GM19328 (cell line): ENCODE results near the gene PTPRN2.

Experiments
- ATAC-seq: cut with Tn5 transposase; IDR thresholded peaks from one replicate; pipeline ENCODE4 v1.9.1; 2021; ENCODE audit warnings: mild to moderate bottlenecking, moderate library complexity; ENCODE audit not compliant: unreplicated experiment

The PTPRN2 gene

DNA sequence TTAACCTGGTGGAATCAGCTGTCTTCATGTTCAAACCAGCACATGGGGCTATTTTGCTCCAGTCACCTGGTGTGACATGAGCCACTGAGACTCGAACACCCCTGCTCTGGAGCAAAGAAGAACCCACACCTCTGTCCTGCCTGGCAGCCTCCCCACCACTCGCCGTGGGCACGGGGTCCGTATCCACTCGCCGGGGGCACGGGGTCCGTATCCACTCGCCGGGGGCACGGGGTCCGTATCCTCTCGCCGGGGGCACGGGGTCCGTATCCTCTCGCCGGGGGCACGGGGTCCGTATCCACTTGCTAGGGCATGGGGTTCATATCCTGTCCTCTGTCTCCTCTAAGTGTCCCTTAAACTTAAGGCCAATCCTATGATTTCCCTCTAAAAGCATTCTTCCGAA, 558.7 kb downstream of the PTPRN2 start:
- no peak for ATAC-seq

DNA sequence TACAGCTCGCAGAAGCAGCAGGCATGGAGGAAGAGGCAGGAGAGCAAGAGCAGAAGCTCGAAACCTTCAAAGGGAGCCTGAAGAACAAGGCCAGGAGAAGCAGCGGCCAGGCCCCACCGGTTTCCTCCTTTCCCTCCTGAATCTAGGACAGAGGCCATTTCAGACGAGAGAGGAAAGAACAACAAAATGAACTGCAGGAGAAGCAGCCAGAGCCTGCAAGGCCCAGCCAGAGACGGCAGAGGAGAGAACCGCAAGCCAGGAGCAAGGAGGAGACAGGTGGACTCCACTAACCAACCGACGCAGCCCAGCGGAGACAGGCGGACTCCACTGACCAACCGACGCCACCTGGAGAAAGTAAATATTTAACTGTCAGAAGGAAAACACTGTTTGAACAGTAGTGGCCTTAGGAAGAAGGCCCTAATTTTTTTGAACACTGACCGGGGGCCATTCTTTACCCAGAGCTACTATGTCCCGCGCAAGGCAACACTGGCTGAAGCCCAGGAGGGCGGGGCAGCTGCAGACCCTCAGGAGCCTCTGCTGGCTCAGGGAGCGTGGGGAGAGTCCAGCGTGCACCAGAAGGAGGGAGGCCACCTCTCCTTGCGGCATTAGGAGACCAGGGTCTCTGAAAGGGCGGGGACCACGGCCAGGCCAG, 559.2 kb downstream of the PTPRN2 start:
- no peak for ATAC-seq

DNA sequence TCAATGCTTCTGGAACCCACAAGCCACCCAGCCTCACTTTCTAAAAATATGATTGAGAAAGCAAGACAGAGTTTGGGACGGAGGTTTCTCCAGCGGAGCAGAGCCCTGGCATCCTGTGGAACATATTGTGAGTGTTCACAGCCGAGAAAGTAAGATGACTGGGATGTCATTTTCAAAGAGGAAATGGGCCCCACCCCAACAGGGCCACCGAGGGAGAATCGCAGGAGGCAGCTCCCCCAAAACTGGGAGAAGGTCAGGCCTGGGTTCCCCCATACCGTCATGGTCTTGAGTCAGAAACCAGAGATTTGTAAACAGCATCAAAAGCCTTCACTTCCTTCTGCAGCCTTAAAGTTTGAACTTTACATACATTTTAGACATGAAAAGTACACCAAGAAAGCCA, 560.0 kb downstream of the PTPRN2 start:
- no peak for ATAC-seq

DNA sequence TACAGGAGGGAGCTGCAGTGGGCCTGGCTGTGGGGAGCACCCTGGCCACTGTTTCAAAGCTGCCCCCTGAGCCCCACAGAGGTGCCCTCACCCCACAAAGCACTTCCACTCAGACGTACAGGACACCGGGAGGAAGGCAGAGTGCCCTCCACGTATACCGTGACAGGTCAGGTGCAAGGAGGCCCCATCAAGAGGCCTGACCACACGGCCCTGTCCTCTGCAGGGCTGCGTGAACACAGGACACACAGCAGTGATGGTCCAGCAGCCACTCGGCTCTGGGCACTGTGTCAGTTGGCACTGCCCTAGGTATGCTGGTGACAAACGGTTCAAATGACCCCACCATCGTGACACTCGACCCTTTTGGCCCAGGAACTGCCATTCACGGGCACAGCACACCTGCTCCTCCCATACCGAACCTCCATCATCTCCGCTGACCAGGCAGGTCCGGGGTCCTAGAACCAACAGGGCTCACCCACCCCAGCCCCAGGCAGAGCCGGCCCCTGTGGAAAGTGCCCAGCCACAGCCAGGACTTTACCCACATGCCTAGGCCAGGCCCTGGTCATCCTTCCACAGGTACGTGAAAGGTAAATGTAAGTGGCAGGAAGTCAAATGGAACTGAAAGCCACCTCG, 560.9 kb downstream of the PTPRN2 start:
- ATAC-seq = no peak

DNA sequence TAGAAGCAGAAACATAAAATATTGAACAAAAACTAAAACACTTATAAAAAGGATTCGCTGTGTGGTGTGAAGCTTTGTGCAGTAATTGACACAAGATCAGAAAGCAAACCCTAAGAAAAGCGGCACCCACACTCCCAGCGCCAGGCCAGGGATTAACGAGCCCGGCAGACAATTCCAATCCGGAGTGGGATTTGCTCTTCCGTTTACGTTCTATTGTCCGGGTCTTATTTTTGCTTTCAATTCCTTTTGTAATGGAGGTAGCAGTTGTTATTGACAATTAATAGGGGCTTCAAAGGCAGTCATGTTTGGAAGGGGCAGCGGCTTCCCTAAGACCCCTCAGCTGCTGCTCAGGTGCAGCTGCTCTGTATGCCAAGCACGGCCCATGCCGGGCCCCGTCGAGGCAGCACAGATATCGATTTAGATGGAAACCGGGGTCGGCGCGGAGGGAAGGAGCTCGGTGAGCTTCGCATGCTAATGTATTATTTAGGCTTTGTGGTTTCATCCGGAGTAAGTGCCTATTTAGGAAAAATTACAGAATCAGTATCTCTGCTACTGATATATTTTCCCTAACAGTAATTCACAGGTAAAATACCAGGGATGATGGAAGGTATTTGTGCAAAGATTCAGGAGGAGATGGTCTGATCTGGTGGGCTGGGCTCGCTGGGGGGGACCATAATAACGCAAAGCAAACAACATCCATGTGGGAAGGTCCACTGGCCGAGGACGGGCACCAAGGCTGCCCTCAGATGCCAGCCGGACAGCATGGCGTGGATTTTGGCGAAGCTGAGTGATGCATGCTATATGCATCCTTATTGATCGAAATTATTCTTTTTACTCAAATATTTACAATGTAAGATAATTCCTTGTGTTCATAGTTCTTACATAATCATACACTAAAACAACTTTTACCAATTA, 561.7 kb downstream of the PTPRN2 start:
- ATAC-seq = no peak

DNA sequence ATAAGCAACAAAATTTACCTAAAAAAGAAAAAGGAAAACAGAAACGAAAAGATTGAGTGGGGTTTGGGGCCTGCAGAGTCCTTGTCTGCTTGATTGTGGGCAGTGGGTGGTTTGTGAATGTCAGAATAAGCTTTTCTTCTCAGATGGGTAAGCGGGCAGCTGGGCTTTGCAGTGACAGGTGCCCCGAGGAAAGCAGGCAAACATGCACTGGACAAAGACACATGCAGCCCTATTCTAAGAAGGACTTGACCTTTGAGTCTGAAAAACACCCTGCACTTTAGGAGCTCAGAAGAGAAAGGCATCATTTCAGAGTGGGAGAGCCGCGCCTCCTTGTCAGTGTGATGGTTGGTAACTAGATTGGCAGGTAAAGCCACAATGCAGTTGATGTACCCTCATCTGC, 562.7 kb downstream of the PTPRN2 start:
- no peak for ATAC-seq

DNA sequence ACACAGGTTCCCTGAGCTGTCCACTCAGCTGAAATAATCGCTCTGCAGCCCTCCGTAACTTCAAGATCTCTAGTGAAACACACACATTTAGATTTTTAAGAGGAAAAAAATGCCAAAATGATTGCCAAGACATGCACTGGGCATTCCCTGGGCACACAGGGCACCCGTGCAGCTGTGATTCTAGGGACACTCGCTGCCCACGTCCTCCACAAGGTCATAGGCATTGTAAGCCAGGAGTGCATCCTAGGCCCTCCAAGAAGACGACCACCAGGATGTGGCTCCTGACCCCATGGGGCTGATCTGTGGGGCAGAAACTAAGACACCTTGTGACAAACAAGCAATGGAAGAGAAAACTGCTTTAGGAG, 563.3 kb downstream of the PTPRN2 start:
- ATAC-seq = no peak

DNA sequence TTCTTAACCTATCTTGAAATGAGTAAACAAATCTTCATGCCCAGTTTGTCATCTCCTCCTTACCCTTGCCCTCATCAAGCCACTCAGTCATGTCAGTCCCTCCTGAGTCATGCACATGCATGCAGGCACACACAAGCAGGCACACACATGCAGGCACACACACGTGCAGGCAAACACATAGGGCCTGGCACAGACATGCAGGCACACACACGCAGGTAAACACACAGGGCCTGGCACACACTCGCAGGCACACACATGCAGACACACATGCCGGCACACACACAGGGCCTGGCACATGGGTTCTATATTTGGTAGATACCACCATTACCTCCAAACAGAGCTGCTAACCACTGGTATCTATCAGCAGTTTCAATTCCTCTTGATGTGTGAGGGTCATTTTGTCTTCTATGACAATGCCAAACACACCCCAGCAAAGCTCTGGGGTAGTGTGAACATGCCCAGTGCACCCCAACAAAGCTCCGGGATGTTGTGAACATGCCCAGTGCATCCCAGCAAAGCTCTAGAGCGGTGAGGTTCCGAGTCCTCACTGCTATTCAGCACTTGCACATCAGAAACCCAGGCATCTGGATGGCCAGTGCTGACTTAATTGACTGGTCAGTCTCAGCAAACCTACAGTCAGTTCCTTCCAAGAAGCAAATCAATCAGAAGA, 563.8 kb downstream of the PTPRN2 start:
- ATAC-seq = no peak

DNA sequence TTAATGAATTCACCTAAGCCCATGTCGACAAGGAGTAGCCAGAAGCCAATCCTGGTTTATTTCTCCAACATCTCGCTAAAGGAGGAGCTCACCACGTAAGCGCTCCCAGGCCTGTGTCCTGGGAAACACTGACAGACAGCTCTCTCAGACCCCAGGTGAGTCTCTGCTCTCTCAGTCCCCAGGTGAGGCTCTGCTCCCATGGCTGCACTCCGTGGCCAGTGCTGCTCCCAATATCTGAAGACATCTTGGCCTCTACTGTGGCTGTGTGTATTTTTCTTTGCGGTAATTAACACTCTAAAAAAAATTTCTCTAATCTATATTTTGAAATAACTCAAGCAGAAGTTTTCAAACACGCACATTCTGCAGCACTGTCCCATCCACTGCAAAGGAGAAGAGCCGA, 564.5 kb downstream of the PTPRN2 start:
- no peak for ATAC-seq

DNA sequence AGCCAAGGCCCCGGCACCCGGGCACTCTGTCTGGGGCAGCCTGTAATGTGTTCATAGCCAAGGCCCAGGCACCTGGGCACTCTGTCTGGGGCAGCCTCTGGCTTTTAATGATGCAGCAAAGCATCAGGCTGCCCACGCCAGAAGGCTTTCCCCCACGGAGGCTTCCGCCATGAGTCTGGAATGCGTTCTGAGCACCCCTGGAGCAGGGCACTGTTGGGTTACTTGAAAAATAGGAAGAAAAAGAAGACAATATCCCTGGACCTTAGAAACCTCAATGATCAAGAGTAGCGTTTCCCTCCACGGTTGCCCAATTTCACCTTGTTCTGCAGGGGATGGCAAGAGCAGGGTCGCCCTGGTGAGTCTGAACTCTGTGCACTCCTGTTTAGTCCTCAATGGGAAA, 565.0 kb downstream of the PTPRN2 start:
- ATAC-seq = no peak

DNA sequence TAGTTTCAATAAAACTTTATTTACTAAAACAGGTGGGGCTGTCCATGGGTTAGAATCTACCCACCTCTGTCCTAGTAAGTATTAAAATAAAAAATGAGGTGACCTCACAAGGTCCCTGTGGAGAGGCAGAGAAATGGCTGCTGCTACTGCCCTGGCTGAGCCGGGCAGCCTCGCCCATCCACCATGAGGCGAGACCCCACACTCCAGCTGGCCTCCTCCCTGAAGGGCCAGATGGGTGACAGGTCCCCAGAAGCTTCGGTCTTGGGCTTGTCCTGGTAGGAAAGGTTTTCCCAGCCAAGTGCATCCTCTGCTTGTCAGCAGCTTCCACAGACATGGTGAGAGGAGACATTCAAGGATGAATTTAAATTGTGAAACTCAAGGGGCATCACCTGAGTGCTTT, 565.8 kb downstream of the PTPRN2 start:
- no peak for ATAC-seq

DNA sequence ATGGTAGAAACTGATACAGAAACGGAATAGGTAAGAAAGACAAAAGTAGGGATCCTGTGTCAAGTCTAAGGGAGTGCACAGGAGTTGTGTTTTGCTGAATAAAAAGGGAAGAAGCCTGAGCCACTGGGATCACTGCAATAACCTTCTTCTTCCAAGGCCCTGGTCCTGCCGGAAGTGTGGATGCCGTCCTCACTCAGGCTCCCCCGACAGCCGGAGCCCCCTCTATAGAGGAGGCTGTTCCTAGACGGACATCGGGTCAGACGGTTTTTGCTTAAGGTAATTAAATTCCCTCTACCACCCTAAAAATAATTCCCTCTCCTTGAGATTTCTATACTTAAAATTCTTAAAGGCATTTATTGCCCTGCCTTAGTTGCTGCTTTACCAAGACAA, 566.9 kb downstream of the PTPRN2 start:
- no peak for ATAC-seq

DNA sequence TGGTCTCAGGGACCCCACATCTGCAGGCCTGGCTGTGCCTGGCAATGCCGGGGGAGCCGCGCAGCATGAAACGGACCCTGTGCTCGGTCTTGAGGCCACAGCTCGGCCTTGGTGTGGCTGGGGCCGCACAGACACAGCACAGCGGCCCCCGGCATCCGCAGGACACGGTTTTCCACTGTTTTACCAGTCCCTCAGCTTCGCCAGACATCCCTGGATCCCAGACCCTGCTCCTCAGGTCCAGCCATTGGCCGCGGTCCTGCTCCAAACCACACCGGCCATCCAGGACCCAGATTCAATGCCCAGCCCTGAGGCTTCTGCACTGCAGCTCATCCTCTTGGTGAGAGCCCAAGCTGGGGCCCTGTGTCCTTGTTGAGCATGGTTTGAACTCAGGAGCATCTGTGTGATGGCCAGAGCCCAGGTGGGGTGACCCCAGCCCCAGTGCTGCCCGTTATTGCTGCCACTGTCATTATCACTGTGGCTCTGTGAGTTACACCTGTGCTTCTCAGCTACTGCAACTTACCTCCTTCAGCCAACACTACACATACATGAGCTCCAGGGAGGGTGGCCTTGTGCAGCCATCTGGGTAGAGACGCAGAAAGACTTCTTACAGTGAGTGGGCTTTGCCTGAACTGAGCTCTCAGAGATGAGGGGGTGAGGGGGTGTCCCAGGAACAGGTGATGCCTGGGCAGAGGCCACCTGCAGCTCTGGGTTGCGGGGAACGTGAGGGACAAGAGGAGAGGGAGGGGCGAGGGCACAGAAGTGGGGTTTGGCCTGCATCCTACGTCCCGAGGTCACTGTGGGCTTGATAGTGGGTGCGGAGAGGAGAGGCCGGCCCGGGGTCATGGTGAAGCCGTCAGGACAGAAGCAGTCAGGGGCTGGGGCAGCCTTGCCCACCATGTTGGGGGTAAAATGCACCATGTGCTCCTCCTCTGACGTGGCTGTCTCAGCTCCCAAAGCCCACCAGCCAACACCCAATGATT, 567.6 kb downstream of the PTPRN2 start:
- no peak for ATAC-seq

DNA sequence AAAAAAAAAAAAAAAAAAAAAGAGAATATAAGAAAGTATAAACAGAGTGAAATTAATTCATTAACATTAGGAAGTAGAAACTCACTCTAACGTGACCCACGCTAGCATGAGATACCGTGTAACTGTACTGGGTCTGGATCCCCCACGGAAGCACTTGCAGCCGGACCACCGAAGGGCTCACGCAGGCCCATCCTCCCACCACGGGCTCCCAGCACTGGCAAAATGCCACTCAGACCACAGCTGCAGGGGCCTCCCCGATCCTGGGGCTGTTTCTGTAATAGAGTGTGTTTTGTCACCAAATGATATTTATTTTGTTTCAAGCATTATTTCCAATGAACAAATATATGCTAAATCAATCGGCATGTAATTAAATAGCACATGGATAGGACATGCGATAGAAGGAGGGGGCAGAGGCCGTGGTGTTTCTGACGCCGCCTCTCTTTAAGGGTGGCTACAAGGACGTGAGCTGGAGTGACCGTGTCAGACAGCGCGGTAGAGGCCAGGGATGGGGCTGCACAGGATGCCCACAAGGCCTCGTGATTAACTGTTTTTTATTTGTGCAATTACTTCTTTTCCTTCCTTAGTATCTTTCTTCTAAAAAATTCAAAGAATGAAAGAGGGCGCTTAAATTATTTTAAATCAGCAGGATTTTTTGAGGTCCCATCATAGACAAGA, 568.5 kb downstream of the PTPRN2 start:
- no peak for ATAC-seq

DNA sequence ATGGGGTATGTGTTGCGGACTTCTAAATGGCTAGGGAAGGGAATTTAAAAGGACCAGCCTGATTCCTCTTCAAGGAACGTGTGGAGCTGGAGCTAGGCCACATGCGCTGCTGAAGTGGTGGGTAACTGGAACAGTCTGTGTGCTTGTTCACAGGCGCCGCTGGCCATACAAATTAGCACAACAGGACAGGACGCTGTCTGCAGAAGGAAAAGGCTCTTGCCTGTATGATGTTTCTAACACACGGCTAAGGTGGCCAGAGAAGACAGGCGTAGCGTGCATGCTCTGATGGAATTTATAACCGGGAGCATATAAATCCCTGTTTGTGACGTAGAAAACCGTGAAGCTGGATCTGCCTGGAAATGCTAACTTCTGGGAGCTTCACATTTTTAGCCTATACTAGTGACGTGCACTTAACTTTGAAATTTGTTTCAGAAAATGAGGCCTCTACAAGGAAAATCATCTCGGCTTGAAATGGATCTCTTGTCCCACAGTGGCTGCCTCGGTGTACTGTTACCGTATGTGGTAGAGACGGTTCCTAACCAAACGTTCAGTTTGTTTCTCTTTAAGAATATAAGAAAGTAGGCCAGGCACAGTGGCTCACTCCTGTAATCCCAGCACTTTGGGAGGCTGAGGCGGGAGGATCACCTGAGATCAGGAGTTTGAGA, 569.4 kb downstream of the PTPRN2 start:
- ATAC-seq = no peak

DNA sequence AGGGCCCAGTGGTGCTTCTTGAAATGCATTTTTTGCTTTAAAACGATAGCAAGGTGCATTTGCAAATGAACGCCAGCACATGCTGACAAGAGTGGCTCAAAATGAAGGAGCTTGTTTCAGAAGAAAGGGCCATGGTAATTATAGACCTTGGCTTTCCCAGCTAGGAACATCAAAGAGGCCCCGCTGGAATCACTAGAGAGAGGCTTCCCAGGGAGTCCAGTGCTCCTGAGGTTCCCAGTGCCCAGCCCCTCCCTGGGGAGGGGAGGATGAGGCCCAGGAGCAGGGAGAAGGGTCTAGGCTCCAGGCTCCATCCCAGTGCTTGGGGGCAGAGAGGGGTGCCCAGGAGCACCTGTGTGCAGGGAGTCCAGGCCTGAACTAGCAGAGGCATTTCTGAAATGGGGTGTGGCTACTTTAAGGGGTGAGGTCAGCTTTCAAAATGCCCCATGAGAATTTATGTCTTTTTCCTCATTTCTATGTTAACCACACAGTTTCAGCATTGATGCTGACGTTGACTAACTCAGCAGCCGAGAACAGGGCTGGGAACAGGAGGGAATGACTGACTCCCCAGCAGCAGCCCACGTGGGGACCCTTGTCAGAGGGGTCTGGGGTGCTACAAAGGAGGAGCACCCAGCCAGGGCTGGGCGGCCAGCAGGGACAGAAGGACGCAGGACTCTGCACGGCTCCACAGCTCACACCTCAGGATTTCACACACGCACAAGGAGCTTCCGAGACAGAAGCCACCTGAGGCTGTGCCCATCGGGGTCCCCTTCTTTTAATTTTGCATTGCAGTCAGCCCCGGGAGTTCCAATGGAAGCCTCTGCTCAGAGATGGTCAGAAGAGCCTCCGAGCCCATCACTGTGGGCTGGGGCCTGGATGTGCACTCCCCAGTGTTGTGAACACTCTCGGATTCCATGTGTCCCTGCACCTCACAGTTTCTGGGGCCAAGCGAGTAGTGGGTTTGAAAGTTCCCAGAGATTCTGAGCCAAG, 570.2 kb downstream of the PTPRN2 start:
- ATAC-seq = no peak

DNA sequence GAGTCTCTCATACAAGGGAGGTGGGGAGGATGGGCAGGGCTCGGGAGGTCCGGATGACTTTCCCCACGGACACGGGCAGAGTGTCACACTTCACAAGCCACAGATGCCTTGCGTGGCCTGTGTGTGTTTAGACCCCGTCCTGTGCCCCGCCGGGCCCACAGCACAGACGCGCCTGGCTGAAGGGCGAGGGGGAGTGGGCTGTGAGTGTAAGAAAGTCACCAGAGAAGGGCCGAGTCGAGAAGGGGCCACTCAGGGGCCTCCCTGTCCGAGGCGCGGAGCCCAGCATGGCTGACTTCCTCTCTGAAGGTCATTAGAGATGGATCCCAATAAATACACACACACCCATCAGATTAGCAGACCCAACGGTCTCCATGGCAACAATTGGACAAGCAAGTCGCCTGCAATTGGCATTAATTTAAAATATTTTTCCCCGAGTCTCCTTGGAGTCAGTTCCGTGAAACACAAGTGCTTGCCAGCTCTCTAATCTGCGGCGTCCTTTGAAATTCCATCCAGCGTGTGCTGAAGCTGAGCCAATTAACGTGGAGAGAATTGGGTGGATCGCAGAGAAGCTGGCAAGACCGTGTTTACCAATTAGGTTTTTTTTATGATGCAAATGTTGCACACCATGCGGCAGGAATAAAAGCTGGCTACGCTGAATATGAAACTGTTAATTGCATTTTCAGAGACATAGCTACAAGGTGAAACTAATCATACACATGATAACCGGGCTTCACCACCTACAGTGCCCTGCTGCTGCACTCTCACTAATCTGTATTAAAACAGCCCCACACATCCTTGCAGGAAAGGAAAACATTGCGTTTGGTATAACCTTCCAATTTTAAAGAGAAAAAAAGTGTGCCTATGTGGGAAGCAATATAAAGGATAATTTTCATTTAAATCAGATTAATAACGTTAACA, 571.2 kb downstream of the PTPRN2 start:
- no peak for ATAC-seq
